GM18873 (cell line): ENCODE measurements around the gene NUDT16.
"Not testable (repeated sequence)": the region's sequence is repeated elsewhere in the genome, so short reads cannot be mapped to it uniquely, and the experiment has no call there.

ENCODE experiments used
- ATAC-seq: cut with Tn5 transposase; IDR thresholded peaks from one replicate; pipeline ENCODE4 v1.9.1; 2021; ENCODE audit warnings: mild to moderate bottlenecking, moderate library complexity, moderate number of reproducible peaks; ENCODE audit not compliant: unreplicated experiment, low FRiP score

The NUDT16 gene

DNA sequence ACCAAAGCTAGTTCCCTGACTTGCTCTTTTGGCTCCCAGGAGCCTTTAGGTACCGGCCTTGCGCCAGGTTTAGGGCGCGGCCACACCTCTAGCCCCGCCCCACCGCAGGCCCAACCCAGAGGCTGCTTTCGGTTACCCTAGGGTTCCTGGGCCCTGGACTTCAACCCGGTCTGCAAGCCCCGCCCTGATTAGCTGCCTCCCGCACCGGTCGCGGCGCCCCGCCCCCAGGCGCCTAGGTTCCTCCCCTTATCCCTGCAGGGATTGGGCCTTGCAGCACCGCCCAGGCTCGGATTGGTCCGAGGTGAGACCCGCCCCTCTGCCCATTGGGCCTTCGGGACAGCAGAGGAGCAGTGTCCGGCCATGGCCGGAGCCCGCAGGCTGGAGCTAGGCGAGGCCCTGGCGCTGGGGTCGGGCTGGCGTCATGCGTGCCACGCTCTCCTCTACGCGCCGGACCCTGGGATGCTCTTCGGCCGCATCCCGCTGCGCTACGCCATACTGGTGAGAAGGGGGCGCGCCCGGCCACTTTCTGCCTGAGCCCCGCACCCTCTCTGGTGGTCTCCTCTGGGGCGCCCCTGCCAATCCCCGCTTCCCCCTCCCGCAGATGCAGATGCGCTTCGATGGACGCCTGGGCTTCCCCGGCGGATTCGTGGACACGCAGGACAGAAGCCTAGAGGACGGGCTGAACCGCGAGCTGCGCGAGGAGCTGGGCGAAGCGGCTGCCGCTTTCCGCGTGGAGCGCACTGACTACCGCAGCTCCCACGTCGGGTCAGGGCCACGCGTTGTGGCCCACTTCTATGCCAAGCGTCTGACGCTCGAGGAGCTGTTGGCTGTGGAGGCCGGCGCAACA is at the start of gene NUDT16:
Gene NUDT16, plus strand, starts transcription at position 330 of the 847 bp plus-strand sequence. Its CDS starts 31 bp downstream, at position 361.
- peak; percentile 97 for ATAC-seq

DNA sequence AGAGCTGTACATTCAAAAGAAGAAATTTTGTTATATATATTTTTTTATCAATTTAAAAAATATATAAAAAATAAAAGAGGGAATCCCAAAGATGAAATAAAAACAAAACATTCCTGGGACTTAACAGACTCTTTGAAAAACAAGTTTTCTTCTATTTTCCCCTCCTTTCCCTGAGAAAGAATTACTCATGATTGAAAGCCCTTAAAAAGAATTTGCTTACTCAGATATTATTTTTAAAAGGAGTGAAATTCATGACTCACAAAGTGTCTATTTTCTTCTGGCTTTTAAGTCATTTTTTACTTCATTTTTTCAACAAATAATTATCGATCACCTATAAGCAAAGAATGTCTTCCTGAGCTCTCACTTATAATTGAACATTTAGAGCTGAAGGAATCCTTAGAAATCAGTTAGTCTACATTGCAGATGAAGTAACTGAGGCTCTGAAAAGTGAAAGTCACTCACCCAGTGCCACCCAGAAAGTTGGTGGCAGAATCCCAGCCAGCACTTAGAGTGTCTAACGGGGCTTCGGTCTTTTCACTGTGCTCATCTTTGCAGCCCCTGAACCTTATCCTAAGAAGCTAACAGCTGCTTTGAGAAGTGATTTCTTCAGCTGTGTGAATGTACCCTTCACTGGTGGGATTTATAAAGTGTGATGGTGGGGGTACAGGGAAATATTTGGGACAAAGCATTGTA is 42.5 kb upstream of the NUDT16 start:
- ATAC-seq = no peak

DNA sequence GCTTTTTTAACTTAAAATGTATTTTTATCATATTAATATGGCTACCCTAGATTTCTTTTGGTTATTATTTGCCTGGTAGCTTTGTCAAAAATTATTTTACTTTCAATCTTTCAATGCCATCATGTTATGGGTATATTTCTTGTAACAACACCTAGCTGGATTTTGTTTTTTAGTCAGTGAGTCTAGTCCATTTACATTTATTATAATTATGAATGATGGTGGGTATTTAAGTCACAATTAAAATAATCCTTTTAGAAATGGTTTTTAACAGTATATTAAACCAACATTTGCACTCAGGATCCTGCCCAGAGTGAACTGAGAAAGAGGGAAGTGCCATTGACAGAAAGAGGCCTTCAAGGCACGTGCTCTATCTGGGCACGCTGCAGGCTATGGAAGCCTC is 39.8 kb upstream of the NUDT16 start:
- no peak for ATAC-seq

DNA sequence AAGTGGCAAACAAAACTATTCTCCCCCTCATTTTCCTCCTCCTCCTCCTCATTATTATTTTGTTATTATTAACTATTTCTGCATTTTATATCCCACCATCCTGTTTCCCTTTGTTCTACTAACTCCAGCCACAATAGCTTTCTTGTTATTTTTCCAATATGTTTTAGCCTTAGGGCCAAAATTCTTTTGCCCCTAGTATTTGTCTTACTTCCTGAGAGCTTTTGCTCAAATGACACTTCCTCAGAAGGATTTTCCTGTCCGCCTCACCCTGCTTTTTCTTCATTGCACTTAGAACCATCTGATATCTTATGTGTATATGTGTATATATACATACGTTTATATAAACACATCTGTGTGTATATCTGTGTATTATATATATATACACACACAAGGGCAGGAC is 32.7 kb upstream of the NUDT16 start:
- no peak for ATAC-seq

DNA sequence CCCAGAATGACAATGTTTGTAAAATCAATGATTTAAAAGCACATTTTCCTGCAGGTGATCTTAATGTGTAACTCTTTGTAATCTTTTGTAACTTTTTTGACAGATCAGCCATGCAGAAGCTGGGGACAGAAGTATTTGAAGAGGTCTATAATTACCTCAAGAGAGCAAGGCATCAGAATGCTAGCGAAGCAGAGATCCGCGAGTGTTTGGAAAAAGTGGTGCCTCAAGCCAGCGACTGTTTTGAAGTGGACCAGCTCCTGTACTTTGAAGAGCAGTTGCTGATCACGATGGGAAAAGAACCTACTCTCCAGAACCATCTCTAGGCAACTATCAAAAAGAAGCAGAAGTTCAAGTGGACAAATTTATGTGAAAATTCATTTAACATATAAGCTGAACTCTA is 32.1 kb upstream of the NUDT16 start:
- no peak for ATAC-seq

DNA sequence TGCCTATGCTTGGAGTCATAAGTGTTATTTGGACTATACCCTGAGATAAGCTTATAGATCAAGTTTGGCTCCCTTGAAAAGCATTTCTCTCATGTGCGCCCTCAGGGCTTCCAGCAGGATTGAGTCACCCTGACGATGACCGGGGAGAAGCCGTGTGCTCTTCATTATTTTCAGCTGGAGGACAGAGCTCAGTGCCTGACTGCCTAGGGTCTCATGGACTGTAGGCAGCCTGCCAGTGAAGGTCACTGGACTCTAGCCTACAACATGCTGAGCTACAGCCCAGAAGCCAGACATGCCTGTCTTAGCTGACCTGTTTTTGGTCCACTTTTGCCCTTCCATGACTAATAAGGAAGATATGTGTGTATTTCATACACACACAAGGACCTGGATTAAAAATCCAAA is 31.6 kb upstream of the NUDT16 start:
- no peak for ATAC-seq

DNA sequence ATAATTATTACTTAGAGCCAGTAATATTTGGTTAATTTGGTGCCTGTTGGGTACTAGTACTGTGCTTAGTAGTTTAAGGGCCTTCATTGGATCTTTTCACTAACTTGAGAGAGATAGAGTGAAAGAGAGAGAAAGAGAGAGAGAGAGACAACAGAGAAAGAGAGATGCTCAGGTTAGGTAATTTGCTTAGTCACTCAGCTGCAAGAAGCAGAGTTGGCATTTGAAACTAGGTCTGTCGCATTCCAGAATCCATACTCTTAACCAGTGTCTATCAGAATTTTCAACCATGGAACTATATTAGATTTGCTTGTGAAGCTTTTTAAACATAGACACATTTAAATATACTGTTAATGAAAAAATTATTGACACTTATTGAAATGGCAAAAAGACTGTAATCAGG is 31.1 kb upstream of the NUDT16 start:
- no peak for ATAC-seq

DNA sequence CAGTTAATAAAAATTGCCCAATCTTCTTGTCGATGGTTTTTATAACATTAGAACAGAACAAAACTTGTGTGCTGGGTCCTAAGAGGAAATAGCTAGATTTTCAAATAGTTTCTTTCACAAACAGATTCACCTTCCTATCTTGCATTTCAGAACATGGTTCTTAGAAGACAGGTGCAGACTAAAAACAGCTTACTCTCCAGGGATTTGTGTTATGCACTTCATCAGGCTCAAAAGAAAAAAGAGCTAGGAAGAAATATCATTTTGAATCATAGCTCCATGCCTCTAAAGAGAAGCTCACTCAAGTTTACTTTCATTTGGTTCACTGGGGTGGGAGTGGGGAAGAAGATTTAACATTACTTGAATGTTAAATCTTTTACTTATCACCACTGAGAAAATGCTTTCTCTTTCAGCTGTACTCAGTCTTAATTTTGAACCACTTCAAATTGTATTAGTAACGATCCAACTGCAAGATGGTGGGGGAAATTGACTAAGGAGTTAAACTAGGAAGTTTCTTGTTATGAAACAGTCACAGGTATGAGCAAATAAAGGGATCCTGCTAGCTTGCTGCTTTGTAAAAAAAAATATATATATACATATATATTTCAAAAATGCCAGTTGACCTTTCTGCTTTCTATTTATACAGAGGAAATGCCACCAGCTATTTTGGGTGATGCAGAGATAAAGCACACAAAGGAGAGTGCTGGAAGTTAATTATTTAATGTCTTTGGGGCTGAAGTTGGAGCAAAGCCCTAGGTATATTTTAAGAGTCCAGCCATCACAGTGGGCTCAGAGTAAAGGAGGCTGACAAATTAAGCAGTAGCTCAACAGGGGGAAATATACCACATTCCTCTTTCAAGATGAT is 28.3 kb upstream of the NUDT16 start:
- ATAC-seq = no peak

DNA sequence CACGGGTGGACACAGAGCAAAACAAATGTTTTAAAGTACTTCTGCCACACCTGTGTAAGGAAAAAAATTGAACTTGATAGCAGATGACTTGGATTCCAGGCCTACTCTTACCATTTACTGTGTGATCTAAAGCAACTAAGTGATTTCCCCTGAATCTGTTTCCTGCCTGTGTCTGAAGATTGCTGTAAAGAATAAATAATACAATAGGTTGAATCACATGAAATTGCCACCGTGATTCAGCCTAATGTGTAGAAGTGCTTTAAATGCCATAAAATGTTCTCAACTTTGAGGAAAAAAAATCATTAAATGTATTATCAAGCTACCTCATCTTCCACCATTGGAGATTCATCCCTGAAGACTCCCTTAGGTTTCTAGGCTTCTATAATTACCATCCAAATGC is 27.6 kb upstream of the NUDT16 start:
- ATAC-seq = no peak

DNA sequence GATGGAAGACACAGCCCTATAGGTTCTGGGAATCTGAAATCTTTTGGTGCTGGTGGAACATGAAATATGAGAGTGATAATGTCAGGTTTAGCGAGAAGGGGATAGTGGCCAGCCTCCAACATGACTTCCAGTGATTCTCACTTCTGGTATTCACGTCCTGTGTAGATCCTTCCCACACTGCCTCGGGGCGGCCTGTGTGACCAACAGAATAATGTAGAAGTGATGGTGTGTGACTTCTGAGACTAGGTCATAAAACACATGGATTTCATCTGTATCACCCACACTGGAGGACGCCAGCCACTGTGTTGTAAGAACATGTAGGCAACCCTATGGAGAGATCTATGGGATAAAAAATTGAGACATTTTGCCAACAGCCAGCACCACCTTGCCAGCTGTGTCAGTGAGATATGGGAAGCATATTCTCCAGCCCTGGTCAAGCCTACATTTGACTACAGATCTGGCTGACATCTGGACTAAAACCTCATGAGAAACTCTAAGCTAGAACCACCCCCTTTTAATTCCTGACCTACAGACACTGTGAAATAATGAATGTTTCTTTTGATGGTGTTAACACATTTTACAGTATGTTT is 25.5 kb upstream of the NUDT16 start:
- no peak for ATAC-seq

DNA sequence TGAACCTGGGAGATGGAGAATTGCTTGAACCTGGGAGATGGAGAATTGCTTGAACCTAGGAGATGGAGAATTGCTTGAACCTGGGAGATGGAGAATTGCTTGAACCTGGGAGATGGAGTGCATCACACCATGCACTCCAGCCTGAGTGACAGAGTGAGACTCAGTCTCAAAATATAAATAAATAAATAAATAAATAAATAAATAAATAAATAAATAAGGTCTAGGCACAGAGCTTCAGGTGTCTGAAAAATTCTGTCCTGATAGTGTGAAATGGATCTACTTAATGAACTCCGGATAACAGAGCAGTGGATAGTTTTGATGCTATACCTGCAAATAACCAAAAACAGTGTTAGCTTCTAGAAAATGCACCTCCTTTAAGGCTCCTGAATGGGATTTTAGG is 24.3 kb upstream of the NUDT16 start:
- ATAC-seq = no peak

DNA sequence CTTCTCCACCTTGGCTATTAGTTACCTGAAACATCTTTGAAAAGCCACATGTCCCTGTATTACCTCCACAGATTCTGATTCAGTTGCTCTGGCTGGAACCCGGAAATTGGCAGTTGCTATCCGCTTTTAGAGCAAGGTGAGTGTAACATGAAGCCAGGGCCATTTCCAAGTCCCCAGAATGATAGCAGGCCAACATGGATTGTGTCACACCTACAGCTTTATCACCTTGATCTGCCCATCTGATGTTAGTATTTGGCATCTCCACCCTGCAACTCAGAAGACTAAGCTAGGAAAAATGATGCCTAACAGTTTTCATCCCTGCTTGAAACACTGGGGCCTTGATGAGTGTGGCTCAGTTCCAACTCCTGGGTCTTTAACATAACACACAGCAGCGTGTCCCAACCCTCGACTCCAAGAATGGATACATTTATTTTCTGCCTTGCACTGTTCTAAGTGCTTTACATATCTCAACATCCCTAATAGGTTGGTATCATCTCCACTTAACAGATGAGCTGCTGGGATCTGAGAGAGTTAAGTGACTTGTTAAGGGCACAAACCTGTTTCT is 21.3 kb upstream of the NUDT16 start:
- ATAC-seq = no peak

DNA sequence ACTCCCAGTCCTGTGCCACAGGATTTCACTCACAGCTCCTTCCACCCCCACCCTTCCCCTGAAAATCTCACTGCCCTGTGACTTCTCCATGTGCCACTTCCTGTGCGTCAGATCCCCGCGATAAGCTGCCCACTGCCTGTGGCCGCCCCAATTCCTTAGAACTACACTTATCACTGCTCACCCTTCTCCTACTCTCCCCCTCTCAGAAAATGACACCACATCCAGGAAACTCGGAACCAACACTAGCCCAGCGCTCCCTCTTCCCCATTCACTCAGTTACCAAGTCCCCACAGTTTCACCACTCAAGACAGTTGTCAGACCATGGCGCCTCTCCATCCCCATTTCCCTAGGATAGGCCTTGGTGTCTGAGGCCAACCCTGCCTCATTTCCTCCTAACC is 20.5 kb upstream of the NUDT16 start:
- not testable (repeated sequence) for ATAC-seq

DNA sequence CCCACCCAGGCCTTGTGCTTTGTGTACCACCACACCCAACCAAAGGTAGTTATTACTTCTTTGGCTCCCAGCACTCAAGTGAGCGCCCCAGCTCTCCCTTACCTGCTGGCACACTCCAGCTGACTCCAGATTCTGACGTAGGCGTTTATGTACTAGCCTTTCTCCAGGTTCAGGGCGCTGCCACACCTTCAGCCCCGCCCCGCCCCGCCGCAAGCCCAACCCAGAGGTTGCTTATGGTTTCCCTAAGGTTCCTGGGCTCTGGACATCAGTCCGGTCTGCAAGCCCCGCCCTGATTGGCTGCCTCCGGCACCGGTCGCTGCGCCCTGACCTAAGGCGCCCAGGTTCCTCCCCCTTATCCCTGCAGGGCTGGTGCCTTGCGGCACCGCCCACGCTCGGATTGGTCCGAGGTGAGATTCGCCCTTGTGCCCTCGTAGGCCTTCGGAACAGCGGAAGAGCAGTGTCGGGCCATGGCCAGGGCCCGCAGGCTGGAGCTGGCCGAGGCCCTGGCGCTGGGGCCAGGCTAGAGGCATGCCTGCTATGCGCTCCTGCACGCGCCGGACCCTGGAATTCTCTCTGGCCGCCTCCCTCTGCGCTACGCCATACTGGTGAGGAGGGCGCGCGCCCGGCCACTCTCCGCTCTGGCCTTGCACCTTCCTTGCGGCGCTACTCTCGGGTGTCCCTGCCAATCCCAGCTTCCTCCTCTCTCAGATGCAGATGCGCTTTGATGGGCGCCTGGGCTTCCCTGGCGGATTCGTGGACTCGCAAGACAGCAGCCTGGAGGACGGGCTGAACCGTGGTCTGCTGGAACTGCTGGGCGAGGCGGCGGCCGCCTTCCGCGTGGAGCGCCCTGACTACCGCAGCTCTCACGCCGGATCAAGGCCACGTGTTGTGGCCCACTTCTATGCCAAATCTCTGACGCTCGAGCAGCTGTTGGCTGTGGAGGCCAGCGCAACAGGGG is 19.8 kb upstream of the NUDT16 start:
- no peak for ATAC-seq

DNA sequence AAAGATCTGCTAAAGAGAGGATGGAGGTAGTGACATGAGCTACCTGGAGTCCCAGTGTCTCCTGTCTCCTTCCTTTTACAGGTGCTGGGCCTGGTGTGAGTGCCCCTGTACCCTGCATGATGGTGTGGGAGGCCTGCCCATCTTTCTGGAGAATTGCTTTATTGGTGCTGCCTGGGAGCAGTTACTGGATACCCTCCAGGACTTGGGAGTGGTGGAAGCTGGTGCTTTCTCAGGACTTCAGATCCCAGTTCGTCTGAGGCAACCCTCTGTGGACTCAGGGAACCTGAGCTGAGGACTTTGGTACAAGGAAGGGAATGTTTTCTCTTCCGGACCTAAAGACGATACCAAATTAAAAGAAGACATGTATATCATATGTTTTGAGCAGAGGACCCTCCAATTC is 18.3 kb upstream of the NUDT16 start:
- no peak for ATAC-seq

DNA sequence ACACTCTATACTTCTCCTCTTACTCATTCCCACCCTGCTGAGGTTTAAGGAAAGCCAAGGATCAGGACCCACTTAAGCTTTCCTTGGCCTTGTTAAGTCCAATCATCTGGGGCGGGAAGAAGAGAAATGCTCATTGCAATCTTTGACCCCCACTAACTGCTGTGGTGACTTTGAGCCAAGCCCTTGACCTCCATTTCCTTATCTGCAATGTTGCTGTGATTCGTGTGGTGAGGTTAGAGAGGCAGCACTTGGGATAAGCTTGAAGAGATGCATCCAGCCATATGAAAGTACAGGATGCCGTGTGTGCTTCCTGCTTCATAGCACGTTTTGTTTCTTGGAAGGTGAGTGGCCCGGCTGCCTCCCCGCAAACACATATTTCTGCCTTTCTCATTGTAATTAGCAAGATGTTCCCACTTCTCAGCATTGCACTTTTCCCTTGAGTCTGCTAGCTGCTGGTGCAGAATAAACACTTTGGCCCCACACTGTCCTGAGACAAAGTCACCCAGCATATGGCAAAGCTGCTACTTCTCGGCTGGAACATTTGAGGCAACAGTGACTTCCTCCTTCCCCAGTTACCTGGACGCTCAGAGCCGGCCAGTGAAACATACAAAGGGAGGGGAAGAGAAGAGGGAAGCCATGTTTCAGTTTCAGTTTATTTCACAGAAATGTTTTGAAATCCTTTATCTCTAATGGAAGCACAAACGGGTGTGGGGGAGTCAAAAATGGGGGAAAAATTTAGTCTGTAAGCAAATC is 10.5 kb upstream of the NUDT16 start:
- no peak for ATAC-seq

DNA sequence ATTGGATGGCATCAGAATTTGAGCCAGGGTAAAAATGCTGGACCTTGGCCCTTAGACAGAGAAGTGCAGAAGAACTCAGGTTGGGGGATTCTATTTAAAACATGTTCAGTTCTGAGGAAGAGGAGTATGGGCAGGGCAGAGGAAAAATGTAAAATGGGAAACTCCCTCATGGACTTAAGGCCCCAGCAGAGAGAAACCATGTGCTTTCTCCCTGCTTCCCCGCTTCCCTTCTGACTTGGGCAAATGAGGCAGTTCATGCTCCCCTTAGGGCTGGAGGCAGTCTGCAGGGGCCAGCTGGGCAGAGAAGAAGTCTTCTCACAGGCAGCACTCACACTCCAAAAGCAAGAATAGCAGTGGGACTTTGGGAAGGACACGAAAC is 9.9 kb upstream of the NUDT16 start:
- ATAC-seq = no peak

DNA sequence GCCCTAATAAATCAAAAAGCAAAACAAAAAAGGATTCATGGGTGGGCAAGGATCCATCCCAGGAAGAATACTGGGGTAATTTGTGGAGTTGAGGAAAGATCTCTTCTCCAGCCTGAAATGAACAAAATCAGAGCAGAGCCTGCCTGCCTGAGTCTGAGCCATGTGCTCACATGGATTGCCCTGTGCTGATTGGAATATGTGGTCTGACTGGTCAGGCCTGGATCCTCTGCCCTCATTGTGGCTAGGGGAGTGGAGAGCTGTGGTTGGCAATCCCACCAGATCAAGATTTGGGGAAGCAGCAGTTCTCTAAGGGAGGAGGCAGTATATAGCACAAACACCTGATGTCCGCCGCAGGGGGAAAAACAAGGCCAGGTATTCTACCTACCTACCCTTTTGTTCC is 6.8 kb upstream of the NUDT16 start:
- ATAC-seq = no peak
